Keratinocyte (primary cell): ENCODE results near the gene PAPPA2. TPM values are rescaled to one million over a fixed set of nuclear protein-coding genes. Genes with fewer than 3 reads are reported as not detected.

Experiments
- DNase-seq: peaks from one replicate; pipeline ENCODE4 v3.0.0-alpha.2; 2011; ENCODE audit warnings: low read depth, missing footprints, low spot score
- FAIRE-seq: peaks from 2 replicates; lab custom pipeline; 2011; peaks lifted over from hg19 to GRCh38; lab: Jason Lieb, UNC
- H2AFZ ChIP-seq: 2 replicates; pipeline ENCODE4 v1.6.0; 2012; ENCODE audit warnings: low read length, control low read depth, inconsistent platforms; ENCODE audit not compliant: control insufficient read depth
- H3K27ac ChIP-seq: 2 replicates; pipeline ENCODE4 v1.5.1; 2011; ENCODE audit warnings: low read length; ENCODE audit not compliant: control insufficient read depth, insufficient read depth
- H3K27me3 ChIP-seq: 3 replicates; pipeline ENCODE4 v1.6.0; 2011; ENCODE audit warnings: low read length; ENCODE audit not compliant: control insufficient read depth, insufficient read depth; ENCODE audit errors: extremely low read depth
- H3K36me3 ChIP-seq, 2 experiments: 2 replicates in 1 of 2; 3 replicates in 1 of 2; pipeline ENCODE4 v1.5.1; 2011; ENCODE audit warnings: low read length in 2 of 2, mild to moderate bottlenecking in 1 of 2; ENCODE audit not compliant: control insufficient read depth in 2 of 2, insufficient read depth in 2 of 2; ENCODE audit errors: extremely low read depth in 1 of 2
- H3K4me1 ChIP-seq: 3 replicates; pipeline ENCODE4 v1.5.1; 2011; ENCODE audit warnings: low read length; ENCODE audit not compliant: control insufficient read depth, insufficient read depth; ENCODE audit errors: extremely low read depth
- H3K4me2 ChIP-seq: 3 replicates; pipeline ENCODE4 v1.6.0; 2011; ENCODE audit warnings: low read depth, low read length; ENCODE audit not compliant: control insufficient read depth, insufficient read depth; ENCODE audit errors: extremely low read depth
- H3K4me3 ChIP-seq, 3 experiments: fragments of 200-600 bp in 1 of 3; sonication (generic) in 1 of 3; 2 replicates in 2 of 3; 3 replicates in 1 of 3; pipeline ENCODE4 v1.5.1; 2011 to 2016; ENCODE audit warnings: low read length in 3 of 3, mild to moderate bottlenecking in 3 of 3, control low read depth in 2 of 3, inconsistent platforms in 1 of 3, low read depth in 1 of 3, mixed read lengths in 1 of 3, mixed run types in 1 of 3, moderate library complexity in 1 of 3; ENCODE audit not compliant: control insufficient read depth in 2 of 3, insufficient read depth in 2 of 3; ENCODE audit errors: extremely low read depth in 1 of 3
- H3K79me2 ChIP-seq: 2 replicates; pipeline ENCODE4 v1.6.0; 2012; ENCODE audit warnings: low read length; ENCODE audit not compliant: control insufficient read depth, insufficient read depth
- H3K9ac ChIP-seq: 3 replicates; pipeline ENCODE4 v1.6.0; 2011; ENCODE audit warnings: low read length; ENCODE audit not compliant: control insufficient read depth, insufficient read depth; ENCODE audit errors: extremely low read depth
- H3K9me1 ChIP-seq: 3 replicates; pipeline ENCODE4 v1.6.0; 2011; ENCODE audit warnings: low read length; ENCODE audit not compliant: control insufficient read depth, insufficient read depth; ENCODE audit errors: extremely low read depth
- H3K9me3 ChIP-seq: 2 replicates; pipeline ENCODE4 v1.5.1; 2012; ENCODE audit warnings: low read depth, low read length; ENCODE audit not compliant: control insufficient read depth
- H4K20me1 ChIP-seq: 3 replicates; pipeline ENCODE4 v1.6.0; 2011; ENCODE audit warnings: low read length; ENCODE audit not compliant: control insufficient read depth, insufficient read depth; ENCODE audit errors: extremely low read depth
- EZH2 ChIP-seq: IDR thresholded peaks from one replicate; pipeline ENCODE4 v1.6.1; 2012; ENCODE audit warnings: inconsistent platforms, mild to moderate bottlenecking, low read length, moderate library complexity
- dilution Hi-C: fragments of 300-500 bp; cut with MboI; formaldehyde crosslinking; loops from one replicate; pipeline ENCODE4 v1.7.0; 2020; ENCODE audit warnings: low sequenced_read_pairs; ENCODE audit not compliant: extremely low pct_ligation_motif_present
- polyA plus RNA-seq, 5 experiments: library from polyadenylated mRNA; depleted of rRNA in 3 of 5; stranded (reverse) in 3 of 5; stranded (forward) in 1 of 5; unstranded in 1 of 5; fragments of >200 nt; gene quantifications; 1 replicate in 1 of 5; 2 replicates in 3 of 5; 3 replicates in 1 of 5; pipeline versions ENCODE4 v1.2.1 to v1.2.3, GENCODE V29; 2011 to 2012; ENCODE audit warnings: missing spikeins in 2 of 5, low read depth in 1 of 5, low replicate concordance in 1 of 5
- TF ChIP-seq, protein P1 (sequence below), 3 experiments: IDR thresholded peaks in 1 of 3; conservative IDR thresholded peaks in 1 of 3; optimal IDR thresholded peaks in 1 of 3; 2 replicates in 2 of 3; 3 replicates in 1 of 3; pipeline versions ENCODE3 to v1.5.1; 2011; ENCODE audit warnings: low read length in 3 of 3, mild to moderate bottlenecking in 3 of 3, moderate library complexity in 2 of 3, control low read depth in 1 of 3, inconsistent platforms in 1 of 3; ENCODE audit not compliant: insufficient read depth in 2 of 3; ENCODE audit errors: extremely low read depth in 1 of 3

PAPPA2 gene
- polyA plus RNA-seq, 1 donor (not counting 4 experiments of a cell fraction or from before 2014, with no cell fraction given), result 0.07 TPM

DNA sequence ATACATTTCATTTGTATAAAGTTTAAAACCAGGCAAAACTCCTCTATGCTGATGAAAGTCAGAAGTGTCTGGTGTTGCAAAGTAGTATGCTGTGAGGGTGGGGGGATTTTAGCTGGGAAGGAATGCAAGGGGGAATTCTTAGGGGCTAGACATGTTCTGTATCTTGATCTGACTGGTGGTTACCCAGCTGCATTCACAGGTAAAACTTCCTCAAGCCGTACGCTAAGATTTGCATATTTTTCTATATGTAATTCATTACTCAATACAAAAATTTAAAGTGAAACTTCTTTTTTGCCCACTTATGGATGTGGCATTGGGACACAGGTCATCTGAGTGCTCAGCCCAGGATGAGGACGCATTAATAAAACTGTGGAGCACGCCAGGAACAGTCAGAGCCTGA is 323.3 kb downstream of the PAPPA2 start:
- Histone ChIP-seq H3K9ac (no peak overlapping the region), H3K4me1 (no peaks in the 10 kb centered on the region), H3K9me1 (peaks cover 2% of the 10 kb centered on the region), H3K4me2 (no peak overlapping the region), H3K79me2 (no peaks in the 10 kb centered on the region), H3K9me3 (no peaks in the 10 kb centered on the region), H4K20me1 (no peaks in the 10 kb centered on the region), H3K27me3 (peaks cover 6% of the 10 kb centered on the region), H3K36me3 (no peaks in the 10 kb centered on the region), H3K4me3 (no peak overlapping the region), H2AFZ (no peak overlapping the region), H3K27ac (no peak overlapping the region)
- FAIRE-seq (no peak), DNase-seq (no peak)
- TF ChIP-seq, protein P1, sequence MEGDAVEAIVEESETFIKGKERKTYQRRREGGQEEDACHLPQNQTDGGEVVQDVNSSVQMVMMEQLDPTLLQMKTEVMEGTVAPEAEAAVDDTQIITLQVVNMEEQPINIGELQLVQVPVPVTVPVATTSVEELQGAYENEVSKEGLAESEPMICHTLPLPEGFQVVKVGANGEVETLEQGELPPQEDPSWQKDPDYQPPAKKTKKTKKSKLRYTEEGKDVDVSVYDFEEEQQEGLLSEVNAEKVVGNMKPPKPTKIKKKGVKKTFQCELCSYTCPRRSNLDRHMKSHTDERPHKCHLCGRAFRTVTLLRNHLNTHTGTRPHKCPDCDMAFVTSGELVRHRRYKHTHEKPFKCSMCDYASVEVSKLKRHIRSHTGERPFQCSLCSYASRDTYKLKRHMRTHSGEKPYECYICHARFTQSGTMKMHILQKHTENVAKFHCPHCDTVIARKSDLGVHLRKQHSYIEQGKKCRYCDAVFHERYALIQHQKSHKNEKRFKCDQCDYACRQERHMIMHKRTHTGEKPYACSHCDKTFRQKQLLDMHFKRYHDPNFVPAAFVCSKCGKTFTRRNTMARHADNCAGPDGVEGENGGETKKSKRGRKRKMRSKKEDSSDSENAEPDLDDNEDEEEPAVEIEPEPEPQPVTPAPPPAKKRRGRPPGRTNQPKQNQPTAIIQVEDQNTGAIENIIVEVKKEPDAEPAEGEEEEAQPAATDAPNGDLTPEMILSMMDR (optimal IDR thresholded peaks at IDR 0.05 in 1 of 3, IDR thresholded peaks at IDR 0.05 in 1 of 3, conservative IDR thresholded peaks at IDR 0.05 in 1 of 3; ENCODE audit: extremely low read depth in 1 of 3, insufficient read depth in 2 of 3, low read length in 3 of 3), result no peak
- TF ChIP-seq EZH2, result no peak
- dilution Hi-C loops, result no loop called here

DNA sequence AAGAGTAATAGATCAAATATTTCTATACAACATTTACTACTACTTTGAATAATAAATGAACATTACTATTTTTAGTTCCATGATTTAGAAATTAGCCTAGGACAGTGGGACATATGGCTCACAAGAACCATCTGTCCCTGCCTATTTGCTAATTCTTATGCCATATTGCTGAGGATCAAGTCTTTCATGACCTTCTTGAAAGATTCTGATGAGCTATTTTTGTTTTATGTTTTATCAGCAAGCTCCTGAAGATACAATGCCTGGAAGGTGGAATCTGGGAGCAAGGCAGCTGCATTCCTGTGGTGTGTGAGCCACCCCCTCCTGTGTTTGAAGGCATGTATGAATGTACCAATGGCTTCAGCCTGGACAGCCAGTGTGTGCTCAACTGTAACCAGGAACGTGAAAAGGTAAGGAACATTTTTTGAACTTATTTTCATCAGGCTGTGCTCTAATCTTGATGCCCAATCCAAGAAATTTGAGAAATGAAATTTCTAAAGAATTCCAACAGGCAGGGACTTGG is 326.7 kb downstream of the PAPPA2 start:
- no peaks in the 10 kb centered on the region for H4K20me1 ChIP-seq
- no peaks in the 10 kb centered on the region for H3K36me3 ChIP-seq
- no peak overlapping the region for H2AFZ ChIP-seq
- DNase-seq, result no peak
- no peak overlapping the region for H3K4me3 ChIP-seq
- no peak overlapping the region for H3K4me2 ChIP-seq
- FAIRE-seq, result no peak
- peaks cover 2% of the 10 kb centered on the region for H3K9me1 ChIP-seq
- no peak overlapping the region for H3K9ac ChIP-seq
- TF ChIP-seq, protein P1 (optimal IDR thresholded peaks at IDR 0.05 in 1 of 3, IDR thresholded peaks at IDR 0.05 in 1 of 3, conservative IDR thresholded peaks at IDR 0.05 in 1 of 3; ENCODE audit: extremely low read depth in 1 of 3, insufficient read depth in 2 of 3, low read length in 3 of 3), result no peak
- no peak for TF ChIP-seq EZH2
- H3K9me3 ChIP-seq, result no peaks in the 10 kb centered on the region
- no peaks in the 10 kb centered on the region for H3K4me1 ChIP-seq
- H3K27me3 ChIP-seq, result peaks cover 6% of the 10 kb centered on the region
- no peaks in the 10 kb centered on the region for H3K79me2 ChIP-seq
- dilution Hi-C loops, result no loop called here
- H3K27ac ChIP-seq, result no peak overlapping the region
